ENCODE data around the gene PLLP. TPM values are rescaled to one million over a fixed set of nuclear protein-coding genes. Genes with fewer than 3 reads are reported as not detected.
A peak's percentile ranks its signal among the peaks of the same experiment; 100 is the strongest.

The PLLP gene
- total and polyA plus RNA-seq, 5 donors: 6.3 to 13.8 (median 11.7) TPM

GRCh38 chr16:57253466-57253865, 31.0 kb downstream of the PLLP start:
- no peaks in the 10 kb centered on the region for H3K9me3 ChIP-seq (ENCODE audit: control insufficient read depth, low read length)
- no peaks in the 10 kb centered on the region for H3K27me3 ChIP-seq (ENCODE audit: control insufficient read depth, insufficient read depth)
- H3K27ac ChIP-seq (ENCODE audit: low read length): no peak overlapping the region
- intact Hi-C loops (cut with DNase I): no loop called here
- DNase-seq (no peak), ATAC-seq (no peak)
- 99% methylated on average over 1 of the region's 1 CpG for WGBS
- no peaks in the 10 kb centered on the region for H3K4me1 ChIP-seq (ENCODE audit: control insufficient read depth, insufficient read depth, low read length)
- H3K4me3 ChIP-seq (ENCODE audit: low read length): no peak overlapping the region

- intact Hi-C loops (cut with DNase I): no loop called here
- no peak for DNase-seq
- no peak for ATAC-seq
- 87% methylated on average over 6 of the region's 6 CpGs for WGBS
- Histone ChIP-seq H3K9me3 (ENCODE audit: control insufficient read depth, low read length) (no peaks in the 10 kb centered on the region), H3K27me3 (ENCODE audit: control insufficient read depth, insufficient read depth) (no peaks in the 10 kb centered on the region), H3K4me1 (ENCODE audit: control insufficient read depth, insufficient read depth, low read length) (no peaks in the 10 kb centered on the region), H3K4me3 (ENCODE audit: low read length) (no peak overlapping the region), H3K27ac (ENCODE audit: low read length) (no peak overlapping the region)
These were observed 32.2 kb downstream of the PLLP start for GRCh38 chr16:57252148-57252721.

DNA sequence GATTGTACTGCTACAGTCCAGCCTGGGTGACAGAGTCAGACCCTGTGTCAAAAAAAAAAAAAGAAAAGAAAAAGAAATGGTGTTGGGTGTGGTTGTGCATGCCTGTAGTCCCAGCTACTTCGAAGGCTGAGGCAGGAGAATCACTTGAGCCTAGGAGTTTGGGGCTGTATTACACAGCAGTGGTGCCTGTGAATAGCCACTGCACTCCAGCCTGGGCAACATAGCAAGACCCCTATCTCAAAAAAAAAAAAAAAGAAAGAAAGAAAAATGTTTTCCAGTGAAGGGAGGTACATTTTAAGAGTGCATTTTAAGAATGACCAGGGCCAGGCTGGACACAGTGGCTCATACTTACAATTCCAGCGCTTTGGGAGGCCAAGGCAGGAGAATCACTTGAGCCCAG, 33.1 kb downstream of the PLLP start:
- intact Hi-C loops (cut with DNase I): no loop called here
- H3K27me3 ChIP-seq (ENCODE audit: control insufficient read depth, insufficient read depth): no peaks in the 10 kb centered on the region
- no peak for DNase-seq
- WGBS: 96% methylated on average over 2 of the region's 2 CpGs
- H3K9me3 ChIP-seq (ENCODE audit: control insufficient read depth, low read length): no peaks in the 10 kb centered on the region
- ATAC-seq: no peak
- H3K27ac ChIP-seq (ENCODE audit: low read length): no peak overlapping the region
- no peaks in the 10 kb centered on the region for H3K4me1 ChIP-seq (ENCODE audit: control insufficient read depth, insufficient read depth, low read length)
- no peak overlapping the region for H3K4me3 ChIP-seq (ENCODE audit: low read length)

- WGBS: 4% methylated on average over 28 of the region's 28 CpGs
- DNase-seq (peak in 2 of 3 donors; percentile 52 to 78), ATAC-seq (peak; percentile 54 to 60)
- Histone ChIP-seq H3K27ac (ENCODE audit: low read length) (peak overlapping the region; percentile 77), H3K4me1 (ENCODE audit: control insufficient read depth, insufficient read depth, low read length) (no peaks in the 10 kb centered on the region), H3K9me3 (ENCODE audit: control insufficient read depth, low read length) (no peaks in the 10 kb centered on the region), H3K27me3 (ENCODE audit: control insufficient read depth, insufficient read depth) (no peaks in the 10 kb centered on the region), H3K4me3 (ENCODE audit: low read length) (peak overlapping the region; percentile 75)
- intact Hi-C loops (cut with DNase I): no loop called here
These were observed 38.9 kb downstream of the PLLP start for GRCh38 chr16:57245472-57246113.

GRCh38 chr16:57244767-57245471, 39.6 kb downstream of the PLLP start, which contains the start of gene ARL2BP:
Gene ARL2BP (plus strand): TSS chr16:57245259. CDS start chr16:57245368, 109 bp downstream.
- Histone ChIP-seq H3K4me3 (ENCODE audit: low read length) (peak within 1 kb of the TSS; percentile 75), H3K4me1 (ENCODE audit: control insufficient read depth, insufficient read depth, low read length) (no peaks in the 10 kb centered on the region), H3K27ac (ENCODE audit: low read length) (peak within 1 kb of the TSS; percentile 77), H3K9me3 (ENCODE audit: control insufficient read depth, low read length) (no peaks in the 10 kb centered on the region), H3K27me3 (ENCODE audit: control insufficient read depth, insufficient read depth) (no peaks in the 10 kb centered on the region)
- ATAC-seq (peak; percentile 99), DNase-seq (peak; percentile 99 to 100 (median 99))
- under 1% methylated on average over 77 of the region's 77 CpGs for WGBS
- intact Hi-C loops (cut with DNase I): loop anchor here in 1 of 4 donors (5.0 kb wide), 1 partner anchor 52 kb away; no protein-coding TSS in a partner anchor

DNA sequence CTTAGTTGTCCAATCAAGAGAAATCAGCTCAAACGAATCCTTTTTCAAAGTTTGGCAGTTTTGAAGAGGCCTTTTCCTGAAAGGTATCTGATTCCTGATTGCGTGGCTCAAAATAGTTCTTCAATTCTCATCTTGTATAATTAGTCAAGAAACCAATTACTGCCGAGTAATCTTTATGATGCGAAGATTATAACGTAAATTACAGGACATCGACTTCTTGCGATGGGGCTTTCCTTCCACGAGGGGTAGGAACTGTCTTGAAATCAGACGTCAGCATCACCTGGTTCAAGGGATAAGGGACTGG, 40.1 kb downstream of the PLLP start:
- Histone ChIP-seq H3K9me3 (ENCODE audit: control insufficient read depth, low read length) (no peaks in the 10 kb centered on the region), H3K27ac (ENCODE audit: low read length) (peak overlapping the region; percentile 55), H3K27me3 (ENCODE audit: control insufficient read depth, insufficient read depth) (no peaks in the 10 kb centered on the region), H3K4me3 (ENCODE audit: low read length) (peak overlapping the region; percentile 39), H3K4me1 (ENCODE audit: control insufficient read depth, insufficient read depth, low read length) (no peaks in the 10 kb centered on the region)
- WGBS: 7% methylated on average over 9 of the region's 9 CpGs
- intact Hi-C loops (cut with DNase I): loop anchor here in 1 of 4 donors (5.0 kb wide), 1 partner anchor 53 kb away; no protein-coding TSS in a partner anchor
- no peak for ATAC-seq
- DNase-seq: no peak

DNA sequence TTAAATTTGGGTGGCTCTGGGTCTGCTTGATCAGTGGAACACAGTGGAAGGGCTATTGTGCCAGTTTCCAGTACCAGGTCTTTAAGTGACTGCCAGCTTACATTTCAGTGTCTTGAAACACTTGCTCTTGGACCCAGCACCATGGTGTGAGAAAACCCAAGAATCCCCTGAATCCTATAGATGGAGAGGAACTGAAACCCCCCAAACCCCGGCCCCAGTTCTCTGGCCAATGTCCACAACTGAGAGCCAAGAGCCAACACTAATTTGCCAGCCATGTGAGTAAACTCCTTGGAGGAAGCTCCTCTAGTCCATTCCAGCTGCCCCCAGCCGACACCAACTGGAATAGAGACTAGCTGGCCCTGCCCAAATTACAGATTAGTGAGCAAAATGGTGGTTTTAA, 41.8 kb downstream of the PLLP start:
- H3K9me3 ChIP-seq (ENCODE audit: control insufficient read depth, low read length): no peaks in the 10 kb centered on the region
- intact Hi-C loops (cut with DNase I): loop anchor here in 1 of 4 donors (5.0 kb wide), 1 partner anchor 55 kb away; no protein-coding TSS in a partner anchor
- no peak overlapping the region for H3K4me3 ChIP-seq (ENCODE audit: low read length)
- WGBS: 85% methylated on average over 2 of the region's 2 CpGs
- H3K27me3 ChIP-seq (ENCODE audit: control insufficient read depth, insufficient read depth): no peaks in the 10 kb centered on the region
- DNase-seq (no peak), ATAC-seq (no peak)
- no peak overlapping the region for H3K27ac ChIP-seq (ENCODE audit: low read length)
- no peaks in the 10 kb centered on the region for H3K4me1 ChIP-seq (ENCODE audit: control insufficient read depth, insufficient read depth, low read length)

DNA sequence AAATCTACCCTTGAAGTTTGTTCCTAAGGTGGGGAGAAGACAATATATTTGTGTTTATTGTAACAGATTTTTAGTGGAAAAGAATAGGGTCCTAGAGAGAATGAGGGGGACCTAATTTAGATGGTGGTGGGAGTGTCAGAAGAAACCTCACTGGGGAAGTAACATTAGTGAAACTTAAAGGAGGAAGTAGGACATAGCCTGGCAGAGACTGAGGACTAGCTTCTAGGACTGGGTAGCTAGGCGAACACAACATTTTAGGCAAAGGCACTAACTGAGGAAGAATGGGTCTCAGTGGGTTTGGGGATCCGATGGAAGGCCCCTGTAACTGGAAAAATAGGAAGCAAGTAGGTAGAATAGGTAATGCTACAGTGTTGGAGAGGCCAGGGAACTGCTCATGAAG, 43.6 kb downstream of the PLLP start:
- Histone ChIP-seq H3K4me3 (ENCODE audit: low read length) (no peak overlapping the region), H3K27ac (ENCODE audit: low read length) (no peak overlapping the region), H3K27me3 (ENCODE audit: control insufficient read depth, insufficient read depth) (no peaks in the 10 kb centered on the region), H3K4me1 (ENCODE audit: control insufficient read depth, insufficient read depth, low read length) (no peaks in the 10 kb centered on the region), H3K9me3 (ENCODE audit: control insufficient read depth, low read length) (no peaks in the 10 kb centered on the region)
- whole genome bisulfite sequencing: 87% methylated on average over 2 of the region's 2 CpGs
- intact Hi-C loops (cut with DNase I): loop anchor here in 1 of 4 donors (5.0 kb wide), 1 partner anchor 56 kb away; no protein-coding TSS in a partner anchor
- ATAC-seq: no peak
- no peak for DNase-seq

GRCh38 chr16:57239107-57239506, 45.4 kb downstream of the PLLP start:
- ATAC-seq (no peak), DNase-seq (no peak)
- intact Hi-C loops (cut with DNase I): no loop called here
- Histone ChIP-seq H3K9me3 (ENCODE audit: control insufficient read depth, low read length) (no peaks in the 10 kb centered on the region), H3K4me3 (ENCODE audit: low read length) (no peak overlapping the region), H3K27me3 (ENCODE audit: control insufficient read depth, insufficient read depth) (no peaks in the 10 kb centered on the region), H3K4me1 (ENCODE audit: control insufficient read depth, insufficient read depth, low read length) (no peaks in the 10 kb centered on the region), H3K27ac (ENCODE audit: low read length) (no peak overlapping the region)
- 69% methylated on average over 2 of the region's 2 CpGs for WGBS

- Histone ChIP-seq H3K4me1 (ENCODE audit: control insufficient read depth, insufficient read depth, low read length) (no peaks in the 10 kb centered on the region), H3K9me3 (ENCODE audit: control insufficient read depth, low read length) (no peaks in the 10 kb centered on the region), H3K27ac (ENCODE audit: low read length) (no peak overlapping the region), H3K27me3 (ENCODE audit: control insufficient read depth, insufficient read depth) (no peaks in the 10 kb centered on the region), H3K4me3 (ENCODE audit: low read length) (no peak overlapping the region)
- intact Hi-C loops (cut with DNase I): no loop called here
- ATAC-seq (no peak), DNase-seq (no peak)
- WGBS: 61% methylated on average over 2 of the region's 2 CpGs
These were observed 45.8 kb downstream of the PLLP start for GRCh38 chr16:57238682-57239081.

DNA sequence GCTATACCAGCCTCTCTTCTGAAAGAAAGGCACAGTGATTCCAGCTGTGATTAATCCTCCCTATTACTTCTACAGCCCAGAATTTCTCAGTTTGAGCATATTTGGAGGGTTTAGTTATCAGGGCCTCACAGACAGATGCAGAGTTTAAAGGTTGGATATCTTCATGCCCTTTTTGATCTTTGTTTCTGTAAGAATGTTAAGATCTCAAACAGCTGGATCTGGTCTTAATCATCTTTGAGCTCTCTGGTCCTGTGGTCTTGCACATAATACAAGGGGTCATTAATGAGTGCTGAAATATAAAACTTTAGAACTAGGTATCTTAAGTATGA, 48.5 kb downstream of the PLLP start:
- Histone ChIP-seq H3K4me1 (ENCODE audit: control insufficient read depth, insufficient read depth, low read length) (no peaks in the 10 kb centered on the region), H3K9me3 (ENCODE audit: control insufficient read depth, low read length) (no peaks in the 10 kb centered on the region), H3K27me3 (ENCODE audit: control insufficient read depth, insufficient read depth) (no peaks in the 10 kb centered on the region), H3K4me3 (ENCODE audit: low read length) (no peak overlapping the region), H3K27ac (ENCODE audit: low read length) (no peak overlapping the region)
- ATAC-seq (no peak), DNase-seq (no peak)
- intact Hi-C loops (cut with DNase I): no loop called here
